ENCODE measurements around the gene LAMA1. TPM values are rescaled to one million over a fixed set of nuclear protein-coding genes. Genes with fewer than 3 reads are reported as not detected.

Gene LAMA1
- total RNA-seq, 4 donors from 2014 or later: under 0.01 to 1.0 (median 0.60) TPM

DNA sequence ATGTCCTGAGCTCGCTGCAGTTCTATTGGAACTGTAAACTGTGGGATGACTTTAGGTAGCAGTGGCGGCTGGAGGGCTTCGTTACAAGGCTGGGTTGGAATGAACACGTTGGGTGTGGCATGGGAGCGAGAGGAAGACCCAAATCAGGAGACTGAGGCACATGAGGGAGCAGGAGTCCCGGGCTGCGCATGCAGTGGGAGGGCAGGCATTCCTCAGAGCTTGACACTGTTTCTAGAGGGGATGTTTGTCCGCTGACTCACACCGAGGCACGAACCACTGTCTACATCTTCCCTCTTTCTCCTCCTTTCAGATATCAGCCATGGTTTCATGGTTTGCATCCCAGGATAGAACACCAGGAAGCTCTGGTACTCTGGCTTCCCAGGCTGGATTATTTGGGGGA is 40.6 kb upstream of the LAMA1 start:
- Histone ChIP-seq H3K27ac (no peak overlapping the region), H3K9me3 (no peaks in the 10 kb centered on the region), H3K36me3 (no peaks in the 10 kb centered on the region), H3K27me3 (peaks cover 5% of the 10 kb centered on the region), H3K4me3 (no peak overlapping the region), H3K4me1 (no peaks in the 10 kb centered on the region)
- TF ChIP-seq EP300 (IDR thresholded peaks at IDR 0.05) (no peak), POLR2AphosphoS5 (IDR thresholded peaks at IDR 0.05) (no peak), CTCF (IDR thresholded peaks at IDR 0.05) (no peak), POLR2A (IDR thresholded peaks at IDR 0.05) (no peak)
- ATAC-seq: no peak
- WGBS, 2 donors (ENCODE audit: low coverage in 1 of 2): 60 to 96% methylated on average over 5 to 7 of the region's 10 CpGs

- H3K36me3 ChIP-seq: no peaks in the 10 kb centered on the region
- H3K27me3 ChIP-seq: peaks cover 5% of the 10 kb centered on the region
- no peaks in the 10 kb centered on the region for H3K4me1 ChIP-seq
- no peak for TF ChIP-seq EP300 (IDR thresholded peaks at IDR 0.05)
- no peak for TF ChIP-seq POLR2A (IDR thresholded peaks at IDR 0.05)
- TF ChIP-seq CTCF (IDR thresholded peaks at IDR 0.05): no peak
- TF ChIP-seq POLR2AphosphoS5 (IDR thresholded peaks at IDR 0.05): no peak
- ATAC-seq: no peak
- 80 to 86% methylated on average over 1 to 2 of the region's 3 CpGs for WGBS, 2 donors (ENCODE audit: low coverage in 1 of 2)
- no peaks in the 10 kb centered on the region for H3K9me3 ChIP-seq
- H3K27ac ChIP-seq: no peak overlapping the region
- no peak overlapping the region for H3K4me3 ChIP-seq
Observed at GRCh38 chr18:7157760-7158159, 40.2 kb upstream of the LAMA1 start.

- Histone ChIP-seq H3K9me3 (no peaks in the 10 kb centered on the region), H3K27me3 (no peaks in the 10 kb centered on the region), H3K4me1 (no peaks in the 10 kb centered on the region), H3K27ac (no peak overlapping the region), H3K36me3 (no peaks in the 10 kb centered on the region), H3K4me3 (no peak overlapping the region)
- 90 to 91% methylated on average over 7 to 8 of the region's 8 CpGs for WGBS, 2 donors (ENCODE audit: low coverage in 1 of 2)
- TF ChIP-seq CTCF (IDR thresholded peaks at IDR 0.05) (no peak), POLR2A (IDR thresholded peaks at IDR 0.05) (no peak), POLR2AphosphoS5 (IDR thresholded peaks at IDR 0.05) (no peak), EP300 (IDR thresholded peaks at IDR 0.05) (no peak)
- ATAC-seq: no peak
Observed at GRCh38 chr18:7155887-7156286, 38.3 kb upstream of the LAMA1 start.

DNA sequence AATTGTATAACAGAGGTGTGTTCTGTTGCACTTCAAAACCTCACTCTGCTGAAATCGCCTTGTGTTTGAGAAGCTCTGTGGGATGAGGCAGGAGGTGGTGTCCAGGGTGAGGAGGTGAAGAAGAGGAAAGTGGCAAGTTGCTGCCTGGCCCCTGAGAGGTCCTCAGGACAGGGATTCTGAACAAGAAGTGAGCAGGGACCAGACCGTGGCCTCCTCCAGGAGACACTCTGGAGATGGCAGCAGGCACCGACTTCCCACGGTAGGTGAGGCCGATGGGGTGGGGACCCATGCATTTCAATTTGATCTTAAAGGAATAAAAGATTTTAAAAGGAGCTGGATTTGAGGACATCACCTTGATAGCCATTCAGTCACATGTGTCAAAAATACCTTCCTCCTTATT is 37.5 kb upstream of the LAMA1 start:
- no peak for TF ChIP-seq POLR2A (IDR thresholded peaks at IDR 0.05)
- TF ChIP-seq CTCF (IDR thresholded peaks at IDR 0.05): no peak
- no peak for TF ChIP-seq EP300 (IDR thresholded peaks at IDR 0.05)
- TF ChIP-seq POLR2AphosphoS5 (IDR thresholded peaks at IDR 0.05): no peak

DNA sequence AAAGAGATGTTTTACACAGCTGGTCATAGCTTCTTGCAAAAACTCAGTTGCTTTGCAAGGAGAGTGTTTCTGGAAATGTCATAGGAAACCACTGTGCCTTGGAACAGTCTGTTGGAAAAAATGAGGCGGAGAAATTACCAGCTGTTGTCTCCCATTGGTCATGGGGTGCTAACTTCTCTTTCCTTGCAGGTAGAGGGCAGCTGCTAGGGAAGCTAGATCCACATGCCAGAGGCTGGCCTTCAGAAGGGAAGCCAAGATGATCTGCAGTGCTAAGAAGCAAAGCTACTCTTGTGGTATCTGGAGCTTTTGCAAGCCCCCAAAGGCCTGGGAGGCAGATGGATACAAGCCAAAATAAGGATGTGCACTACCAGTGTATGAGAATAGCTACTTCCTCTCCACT is 34.8 kb upstream of the LAMA1 start:
- H3K27me3 ChIP-seq: no peaks in the 10 kb centered on the region
- H3K4me3 ChIP-seq: no peak overlapping the region
- H3K9me3 ChIP-seq: no peaks in the 10 kb centered on the region
- no peaks in the 10 kb centered on the region for H3K4me1 ChIP-seq
- no peak for TF ChIP-seq POLR2A (IDR thresholded peaks at IDR 0.05)
- H3K27ac ChIP-seq: no peak overlapping the region
- ATAC-seq: no peak
- no peaks in the 10 kb centered on the region for H3K36me3 ChIP-seq
- WGBS, 2 donors (ENCODE audit: low coverage in 1 of 2): 44 to 100% methylated on average over 1 of the region's 1 CpG

More for the DNA sequence above, 37.5 kb upstream of the LAMA1 start:
- Histone ChIP-seq H3K4me3 (no peak overlapping the region), H3K9me3 (no peaks in the 10 kb centered on the region), H3K36me3 (no peaks in the 10 kb centered on the region), H3K27ac (no peak overlapping the region), H3K4me1 (no peaks in the 10 kb centered on the region), H3K27me3 (no peaks in the 10 kb centered on the region)
- WGBS, 2 donors (ENCODE audit: low coverage in 1 of 2): 62 to 80% methylated on average over 2 of the region's 5 CpGs
- no peak for ATAC-seq
